Lower lobe of right lung (tissue), 2 donors: ENCODE measurements around the gene PHACTR2. TPM values are rescaled to one million over a fixed set of nuclear protein-coding genes. Genes with fewer than 3 reads are reported as not detected.

ENCODE experiments used
- ATAC-seq, 2 donors: fragments of 200-7000 bp; cut with Tn5 transposase; one replicate each; pipeline ENCODE4 v1.9.1; 2020 to 2022; ENCODE audit warnings: mild to moderate bottlenecking in 2 of 2, moderate library complexity in 2 of 2
- DNase-seq: peaks from one replicate; pipeline ENCODE4 v3.0.0-alpha.2; 2020
- H3K27ac ChIP-seq: fragments of 200-600 bp; one replicate; pipeline ENCODE4 v1.8.0; 2022
- H3K27me3 ChIP-seq: fragments of 200-600 bp; one replicate; pipeline ENCODE4 v1.8.0; 2022; ENCODE audit warnings: low read depth
- H3K36me3 ChIP-seq: fragments of 200-600 bp; one replicate; pipeline ENCODE4 v1.8.0; 2022; ENCODE audit warnings: mild to moderate bottlenecking
- H3K4me1 ChIP-seq: fragments of 200-600 bp; one replicate; pipeline ENCODE4 v1.8.0; 2022
- H3K4me3 ChIP-seq: fragments of 200-600 bp; one replicate; pipeline ENCODE4 v1.8.0; 2022; ENCODE audit warnings: mild to moderate bottlenecking
- H3K9me3 ChIP-seq: fragments of 200-600 bp; one replicate; pipeline ENCODE4 v1.8.0; 2022
- CTCF ChIP-seq: fragments of 200-600 bp; IDR thresholded peaks from one replicate; pipeline ENCODE4 v1.8.0; 2022; ENCODE audit warnings: antibody characterized with exemption, mild to moderate bottlenecking
- intact Hi-C: fragments of 100-400 bp; cut with DNase I; formaldehyde crosslinking; loops from one replicate; pipeline ENCODE4 v1.11.0; 2022
- total RNA-seq: library from RNA; stranded (reverse); fragmentation: NEBNext Ultra II Directional; extraction: Animal tissue kit (Norgen Biotek cat#: 25700); gene quantifications from one replicate; pipeline ENCODE4 v1.2.1, GENCODE V29; 2021
- donor health status: DM: no; HTN: yes; CAD: no; lungs with severe emphysema.

Gene PHACTR2
- total RNA-seq, 1 donor from 2014 or later: 115 TPM

- Histone ChIP-seq H3K4me3 (no peak overlapping the region), H3K4me1 (no peaks in the 10 kb centered on the region), H3K27me3 (no peaks in the 10 kb centered on the region), H3K27ac (no peak overlapping the region), H3K9me3 (no peaks in the 10 kb centered on the region), H3K36me3 (peaks cover 31% of the 10 kb centered on the region)
- intact Hi-C loops: no loop called here
- ATAC-seq: peak; percentile 61 to 62
- DNase-seq: peak; percentile 59
- no peak for TF ChIP-seq CTCF
These were observed 128.7 kb downstream of the PHACTR2 start for GRCh38 chr6:143806282-143807102.

DNA sequence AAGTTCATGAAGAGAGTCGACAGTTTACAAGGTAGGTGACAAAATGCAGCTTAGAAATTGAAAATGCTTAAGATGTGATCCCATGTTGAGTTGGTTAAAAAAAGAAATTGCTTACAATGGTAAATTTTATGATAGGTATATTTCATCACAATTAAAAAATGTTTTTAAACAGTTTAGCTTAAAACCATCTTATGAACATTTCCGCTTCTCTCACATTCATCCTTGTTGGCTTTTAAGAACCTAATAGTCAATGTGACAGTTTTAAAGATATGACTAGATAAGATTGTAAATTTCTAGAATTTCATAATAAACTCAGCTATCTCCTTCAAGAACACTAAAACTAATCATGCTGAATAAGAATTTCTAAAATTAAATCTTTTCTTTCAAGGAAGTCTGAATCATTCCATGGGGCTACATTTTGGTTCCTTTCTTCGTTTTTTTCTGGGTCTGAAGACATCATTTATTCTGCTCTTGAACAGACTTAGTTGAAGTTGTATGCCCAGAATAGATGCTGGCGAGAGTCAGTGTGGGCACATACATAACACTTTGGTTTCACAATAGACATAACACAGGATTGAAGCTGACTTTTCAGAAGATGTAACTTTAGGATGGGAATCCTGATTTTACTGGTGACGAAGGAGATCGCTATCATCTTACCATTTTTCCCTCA lies 129.5 kb downstream of the PHACTR2 start:
- H3K4me1 ChIP-seq: no peaks in the 10 kb centered on the region
- peaks cover 29% of the 10 kb centered on the region for H3K36me3 ChIP-seq
- intact Hi-C loops: no loop called here
- no peaks in the 10 kb centered on the region for H3K27me3 ChIP-seq
- no peak overlapping the region for H3K27ac ChIP-seq
- no peaks in the 10 kb centered on the region for H3K9me3 ChIP-seq
- ATAC-seq (peak in 1 of 2 donors; percentile 37), DNase-seq (no peak)
- no peak overlapping the region for H3K4me3 ChIP-seq
- TF ChIP-seq CTCF: no peak

- Histone ChIP-seq H3K4me3 (no peak overlapping the region), H3K27ac (no peak overlapping the region), H3K27me3 (no peaks in the 10 kb centered on the region), H3K36me3 (peaks cover 34% of the 10 kb centered on the region), H3K4me1 (no peaks in the 10 kb centered on the region), H3K9me3 (no peaks in the 10 kb centered on the region)
- TF ChIP-seq CTCF: no peak
- intact Hi-C loops: no loop called here
- ATAC-seq (no peak), DNase-seq (no peak)
These were observed 133.0 kb downstream of the PHACTR2 start for GRCh38 chr6:143810745-143811144.

DNA sequence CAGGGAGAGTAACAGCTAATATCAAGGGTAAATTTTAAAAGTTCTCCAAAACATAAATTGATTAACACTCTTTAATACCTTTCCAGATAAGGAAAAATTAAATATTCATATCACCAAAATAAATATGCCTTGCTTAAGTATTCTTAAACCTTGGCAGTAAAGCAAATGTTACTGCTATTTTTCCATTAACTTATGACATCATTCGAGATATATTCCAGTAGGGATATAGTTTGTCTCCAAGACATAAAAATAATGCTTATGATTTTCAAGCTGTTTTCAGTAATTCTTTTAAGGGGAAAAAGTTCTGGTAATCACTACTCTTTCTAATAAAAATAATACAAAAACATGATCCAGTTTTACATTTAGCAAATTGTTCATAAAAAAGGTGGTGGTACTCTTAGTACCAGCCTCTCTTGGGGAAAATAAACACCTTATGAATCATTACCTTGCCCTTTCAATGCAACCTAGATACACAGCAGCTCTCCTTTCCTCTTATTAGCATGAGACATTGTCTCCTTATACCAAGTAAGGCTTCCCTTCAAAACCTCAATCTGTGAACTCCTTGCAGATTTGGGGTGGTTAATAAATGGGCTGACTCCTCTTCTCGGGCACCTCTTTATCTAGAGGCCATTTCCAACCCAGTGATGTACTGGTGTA lies 133.9 kb downstream of the PHACTR2 start:
- no peak for ATAC-seq
- intact Hi-C loops: no loop called here
- TF ChIP-seq CTCF: no peak
- Histone ChIP-seq H3K9me3 (no peaks in the 10 kb centered on the region), H3K27me3 (no peaks in the 10 kb centered on the region), H3K27ac (no peak overlapping the region), H3K4me1 (no peaks in the 10 kb centered on the region), H3K36me3 (peaks cover 34% of the 10 kb centered on the region), H3K4me3 (no peak overlapping the region)
- DNase-seq: no peak

GRCh38 chr6:143817621-143818020 lies 139.9 kb downstream of the PHACTR2 start:
- peaks cover 5% of the 10 kb centered on the region for H3K4me1 ChIP-seq
- intact Hi-C loops: no loop called here
- H3K4me3 ChIP-seq: no peak overlapping the region
- TF ChIP-seq CTCF: no peak
- ATAC-seq (no peak), DNase-seq (no peak)
- no peak overlapping the region for H3K27ac ChIP-seq
- no peaks in the 10 kb centered on the region for H3K27me3 ChIP-seq
- peaks cover 23% of the 10 kb centered on the region for H3K36me3 ChIP-seq
- no peaks in the 10 kb centered on the region for H3K9me3 ChIP-seq
